Measurements from ENCODE around the gene ERVK3-1. TPM values are rescaled to one million over a fixed set of nuclear protein-coding genes. Genes with fewer than 3 reads are reported as not detected.
"Not testable (repeated sequence)": the region's sequence is repeated elsewhere in the genome, so short reads cannot be mapped to it uniquely, and the experiment has no call there.

ERVK3-1 gene
- total RNA-seq, 2 donors from 2014 or later = 58.4 to 89.0 TPM

DNA sequence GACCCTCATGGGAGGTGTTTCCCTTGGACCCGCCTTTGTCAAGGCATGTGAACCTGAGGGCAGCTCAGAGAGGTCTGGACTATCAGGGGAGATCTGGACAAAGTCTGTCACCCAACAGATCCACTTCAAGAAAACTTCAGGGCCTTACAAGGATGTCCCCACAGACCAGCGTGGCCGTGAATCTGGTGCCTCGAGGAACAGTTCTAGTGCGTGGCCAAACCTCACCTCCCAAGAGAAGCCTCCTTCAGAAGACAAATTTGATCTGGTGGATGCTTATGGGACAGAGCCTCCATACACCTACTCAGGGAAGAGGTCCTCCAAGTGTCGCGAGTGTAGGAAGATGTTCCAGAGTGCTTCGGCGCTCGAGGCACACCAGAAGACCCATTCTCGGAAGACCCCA, 33.2 kb downstream of the ERVK3-1 start:
- DNase-seq (ENCODE audit: low spot score) = no peak
- Mint-ChIP-seq H3K4me1 (ENCODE audit: low read depth in 2 of 2) (peaks cover 6 to 10% of the 10 kb centered on the region in 2 donors), H3K4me3 (no peak overlapping the region), H3K27ac (no peak overlapping the region), H3K36me3 (peaks cover 13% of the 10 kb centered on the region), H3K27me3 (no peaks in the 10 kb centered on the region), H3K9me3 (no peaks in the 10 kb centered on the region)
- no peak for ATAC-seq

DNA sequence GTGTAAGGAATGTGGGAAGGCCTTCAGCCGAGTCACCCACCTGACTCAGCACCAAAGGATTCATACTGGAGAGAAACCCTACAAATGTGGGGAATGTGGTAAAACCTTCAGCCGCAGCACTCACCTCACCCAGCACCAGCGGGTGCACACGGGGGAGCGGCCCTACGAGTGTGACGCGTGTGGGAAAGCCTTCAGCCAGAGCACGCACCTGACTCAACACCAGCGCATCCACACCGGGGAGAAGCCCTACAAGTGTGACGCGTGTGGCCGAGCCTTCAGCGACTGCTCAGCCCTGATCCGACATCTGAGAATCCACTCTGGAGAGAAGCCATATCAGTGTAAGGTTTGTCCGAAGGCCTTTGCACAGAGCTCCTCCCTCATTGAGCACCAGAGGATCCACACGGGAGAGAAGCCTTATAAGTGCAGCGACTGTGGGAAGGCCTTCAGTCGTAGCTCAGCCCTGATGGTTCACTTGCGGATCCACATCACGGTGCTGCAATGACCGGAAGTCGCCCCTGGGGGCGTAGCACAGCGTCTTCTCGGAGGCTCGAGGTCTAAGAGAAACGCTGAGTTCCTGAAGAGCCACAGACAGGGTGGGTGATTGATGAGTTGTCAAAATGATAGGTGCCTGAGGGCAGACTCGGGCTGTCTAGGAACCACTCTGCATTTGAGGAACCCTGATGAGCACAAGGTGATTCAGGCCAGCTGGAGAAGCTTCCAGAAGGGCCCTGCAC, 33.8 kb downstream of the ERVK3-1 start:
- Mint-ChIP-seq H3K27ac (no peak overlapping the region), H3K36me3 (peaks cover 13% of the 10 kb centered on the region)

GRCh38 chr19:58345558-58345957, 40.4 kb downstream of the ERVK3-1 start:
- no peak for ATAC-seq
- H3K4me3 Mint-ChIP-seq = peak overlapping the region; percentile 32
- H3K4me1 Mint-ChIP-seq (ENCODE audit: low read depth in 2 of 2) = peaks cover 6 to 20% of the 10 kb centered on the region in 2 donors
- H3K36me3 Mint-ChIP-seq = peaks cover 6% of the 10 kb centered on the region
- H3K27me3 Mint-ChIP-seq = peaks cover 3 to 23% of the 10 kb centered on the region in 2 donors
- H3K9me3 Mint-ChIP-seq = no peaks in the 10 kb centered on the region
- peak overlapping the region in 1 of 2 donors; percentile 27 for H3K27ac Mint-ChIP-seq
- DNase-seq (ENCODE audit: low spot score) = no peak

More for the DNA sequence above, 33.8 kb downstream of the ERVK3-1 start:
- Mint-ChIP-seq H3K4me3 (no peak overlapping the region), H3K27me3 (no peaks in the 10 kb centered on the region), H3K4me1 (ENCODE audit: low read depth in 2 of 2) (peaks cover 6 to 10% of the 10 kb centered on the region in 2 donors), H3K9me3 (no peaks in the 10 kb centered on the region)
- ATAC-seq = no peak
- DNase-seq (ENCODE audit: low spot score) = no peak

- peaks cover 3 to 23% of the 10 kb centered on the region in 2 donors for H3K27me3 Mint-ChIP-seq
- no peaks in the 10 kb centered on the region for H3K36me3 Mint-ChIP-seq
- H3K4me1 Mint-ChIP-seq (ENCODE audit: low read depth in 2 of 2) = peaks cover 6 to 18% of the 10 kb centered on the region in 2 donors
- ATAC-seq (peak; percentile 94 to 97), DNase-seq (ENCODE audit: low spot score) (peak; percentile 73)
- H3K9me3 Mint-ChIP-seq = no peaks in the 10 kb centered on the region
- peak overlapping the region; percentile 78 for H3K4me3 Mint-ChIP-seq
- H3K27ac Mint-ChIP-seq = peak overlapping the region in 1 of 2 donors; percentile 31
Observed at GRCh38 chr19:58346961-58347929, 42.1 kb downstream of the ERVK3-1 start.

DNA sequence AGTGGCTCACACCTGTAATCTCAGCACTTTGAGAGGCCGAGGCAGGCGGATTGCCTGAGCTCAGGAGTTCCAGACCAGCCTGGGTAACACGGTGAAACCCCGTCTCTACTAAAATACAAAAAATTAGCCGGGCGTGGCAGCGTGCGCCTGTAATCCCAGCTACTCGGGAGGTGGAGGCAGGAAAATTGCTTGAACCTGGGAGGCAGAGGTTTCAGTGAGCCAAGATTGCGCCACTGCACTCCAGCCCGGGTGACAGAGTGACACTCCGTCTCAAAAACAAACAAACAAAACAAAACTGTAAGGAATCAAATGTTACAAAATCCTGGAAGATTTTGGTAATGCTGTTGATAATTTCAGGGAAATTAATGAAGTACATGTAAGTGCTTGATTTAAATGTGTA, 42.9 kb downstream of the ERVK3-1 start:
- not testable (repeated sequence) for ATAC-seq; DNase-seq (ENCODE audit: low spot score); H3K36me3 Mint-ChIP-seq; H3K9me3 Mint-ChIP-seq
- peaks cover 6 to 18% of the 10 kb centered on the region in 2 donors for H3K4me1 Mint-ChIP-seq (ENCODE audit: low read depth in 2 of 2)
- peak overlapping the region in 1 of 2 donors; percentile 31 for H3K27ac Mint-ChIP-seq
- H3K4me3 Mint-ChIP-seq = peak overlapping the region; percentile 78
- peaks cover 3 to 23% of the 10 kb centered on the region in 2 donors for H3K27me3 Mint-ChIP-seq

DNA sequence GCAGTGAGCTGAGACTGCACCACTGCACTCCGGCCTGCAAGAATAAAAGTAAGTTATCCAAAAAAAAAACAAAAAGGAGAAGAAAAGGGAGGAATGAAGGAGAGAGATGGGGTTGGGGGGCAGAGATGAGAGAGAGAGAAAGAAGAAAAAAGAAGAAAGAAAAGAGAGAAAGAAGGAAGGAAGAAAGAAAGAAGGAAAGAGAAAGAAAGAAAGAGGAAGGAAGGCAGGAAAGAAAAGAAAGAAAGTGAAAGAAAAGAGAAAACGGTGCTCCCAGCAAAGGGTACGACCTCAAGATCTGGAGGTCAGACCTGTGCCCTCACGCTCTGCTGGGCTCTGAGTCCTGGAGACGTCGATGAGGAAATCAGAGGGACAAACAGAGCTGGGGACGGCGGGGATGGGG, 44.4 kb downstream of the ERVK3-1 start:
- ATAC-seq (no peak), DNase-seq (ENCODE audit: low spot score) (no peak)
- Mint-ChIP-seq H3K4me1 (ENCODE audit: low read depth in 2 of 2) (peaks cover 6 to 18% of the 10 kb centered on the region in 2 donors), H3K27ac (no peak overlapping the region), H3K9me3 (no peaks in the 10 kb centered on the region), H3K36me3 (no peaks in the 10 kb centered on the region), H3K27me3 (peaks cover 3 to 22% of the 10 kb centered on the region in 2 donors), H3K4me3 (peak overlapping the region; percentile 60)

GRCh38 chr19:58350001-58350861, 45.1 kb downstream of the ERVK3-1 start:
- Mint-ChIP-seq H3K36me3 (no peaks in the 10 kb centered on the region), H3K9me3 (no peaks in the 10 kb centered on the region), H3K4me1 (ENCODE audit: low read depth in 2 of 2) (peaks cover 6 to 15% of the 10 kb centered on the region in 2 donors), H3K27ac (no peak overlapping the region), H3K4me3 (peak overlapping the region; percentile 60), H3K27me3 (peaks cover 3 to 16% of the 10 kb centered on the region in 2 donors)
- ATAC-seq (no peak), DNase-seq (ENCODE audit: low spot score) (no peak)

- DNase-seq (ENCODE audit: low spot score) (no peak), ATAC-seq (no peak)
- H3K27ac Mint-ChIP-seq = no peak overlapping the region
- no peak overlapping the region for H3K4me3 Mint-ChIP-seq
- no peaks in the 10 kb centered on the region for H3K9me3 Mint-ChIP-seq
- H3K36me3 Mint-ChIP-seq = no peaks in the 10 kb centered on the region
- H3K4me1 Mint-ChIP-seq (ENCODE audit: low read depth in 2 of 2) = peaks cover 6 to 12% of the 10 kb centered on the region in 2 donors
- peaks cover 0 to 8% of the 10 kb centered on the region in 2 donors for H3K27me3 Mint-ChIP-seq
Observed at GRCh38 chr19:58350871-58351557, 45.8 kb downstream of the ERVK3-1 start.

DNA sequence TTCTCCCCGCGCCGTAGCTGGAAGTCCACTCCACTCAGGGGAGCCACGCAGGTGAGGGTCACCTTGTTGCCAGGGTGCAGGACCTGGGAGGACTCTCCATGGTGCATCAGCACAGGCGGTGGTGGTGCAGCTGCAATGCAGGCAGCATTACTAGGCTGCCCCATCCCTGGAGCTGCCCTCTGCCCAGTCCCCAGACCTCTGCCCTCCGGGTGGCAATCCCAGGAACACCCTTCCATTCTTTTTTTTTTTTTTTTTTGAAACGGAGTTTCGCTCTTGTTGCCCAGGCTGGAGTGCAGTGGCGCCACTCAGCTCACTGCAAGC, 46.3 kb downstream of the ERVK3-1 start:
- no peaks in the 10 kb centered on the region for H3K36me3 Mint-ChIP-seq
- DNase-seq (ENCODE audit: low spot score) = no peak
- no peak for ATAC-seq
- peaks cover 6 to 13% of the 10 kb centered on the region in 2 donors for H3K4me1 Mint-ChIP-seq (ENCODE audit: low read depth in 2 of 2)
- no peak overlapping the region for H3K4me3 Mint-ChIP-seq
- no peak overlapping the region for H3K27ac Mint-ChIP-seq
- H3K9me3 Mint-ChIP-seq = no peaks in the 10 kb centered on the region
- peaks cover 0 to 7% of the 10 kb centered on the region in 2 donors for H3K27me3 Mint-ChIP-seq

- peaks cover 6 to 10% of the 10 kb centered on the region in 2 donors for H3K4me1 Mint-ChIP-seq (ENCODE audit: low read depth in 2 of 2)
- no peaks in the 10 kb centered on the region for H3K36me3 Mint-ChIP-seq
- no peak overlapping the region for H3K4me3 Mint-ChIP-seq
- ATAC-seq = no peak
- no peak for DNase-seq (ENCODE audit: low spot score)
- H3K27me3 Mint-ChIP-seq = peaks cover 0 to 7% of the 10 kb centered on the region in 2 donors
- no peaks in the 10 kb centered on the region for H3K9me3 Mint-ChIP-seq
- no peak overlapping the region for H3K27ac Mint-ChIP-seq
Observed at GRCh38 chr19:58351990-58352755, 47.0 kb downstream of the ERVK3-1 start.

GRCh38 chr19:58352760-58353671, 47.8 kb downstream of the ERVK3-1 start, which contains the start of gene A1BG:
Gene A1BG, minus strand, starts transcription at chr19:58353492. Its CDS starts 55 bp downstream, at chr19:58353437.
- DNase-seq (ENCODE audit: low spot score) (no peak), ATAC-seq (no peak)
- Mint-ChIP-seq H3K4me3 (no peak within 1 kb of the TSS), H3K36me3 (no peaks in the 10 kb centered on the region), H3K9me3 (no peaks in the 10 kb centered on the region), H3K27ac (no peak within 1 kb of the TSS), H3K27me3 (peaks cover 0 to 7% of the 10 kb centered on the region in 2 donors), H3K4me1 (ENCODE audit: low read depth in 2 of 2) (peaks cover 6 to 8% of the 10 kb centered on the region in 2 donors)

Data from natural killer cell treated with Interleukin-12 subunit alpha and Interleukin-12 subunit beta and Interleukin-15 and Interleukin-18, amount 100 ng/mL, for 72 hours (primary cell).